K562 (cell line): ENCODE results near the gene ECHDC3. TPM values are rescaled to one million over a fixed set of nuclear protein-coding genes. Genes with fewer than 3 reads are reported as not detected.

Experiments
- ATAC-seq: fragments of 200-7000 bp; cut with Tn5 transposase; 3 replicates; pipeline ENCODE4 v1.9.1; 2020; ENCODE audit warnings: moderate library complexity
- BruUV-seq: library from RNA; stranded (reverse); fragments of 400-500 nt; replicated peaks from 2 replicates; lab custom pipeline; 2021; lab: Mats Ljungman, UMichigan
- CTCF ChIA-PET: fragments of 300-600 bp; formaldehyde crosslinking; extraction: SDS; loops from one replicate; lab custom pipeline; 2021; ENCODE audit warnings: low intra/inter-chr PET ratio; lab: Yijun Ruan, JAX
- POLR2A ChIA-PET: fragments of 300-600, 350-650 bp; sonication (Branson Sonifier 250); formaldehyde crosslinking; extraction: SDS; loops from one replicate; lab custom pipeline; 2021; ENCODE audit warnings: antibody characterized with exemption, inconsistent platforms; lab: Yijun Ruan, JAX
- DNase-seq, 4 experiments: peaks; one replicate each; pipeline versions ENCODE4 v3.0.0 to v3.0.0-alpha.2; 2011 to 2018; ENCODE audit warnings: low spot score in 3 of 4, mixed read lengths in 3 of 4; ENCODE audit errors: extremely low read depth in 1 of 4
- FAIRE-seq: peaks from 2 replicates; lab custom pipeline; 2011; peaks lifted over from hg19 to GRCh38; lab: Jason Lieb, UNC
- H2AFZ ChIP-seq: 2 replicates; pipeline ENCODE4 v1.6.0; 2011; ENCODE audit warnings: low read depth, low read length, control low read depth, inconsistent platforms
- H3K27ac ChIP-seq: fragments of 200-600 bp; 3 replicates; pipeline ENCODE4 v1.8.0; 2011; ENCODE audit warnings: low read depth, mild to moderate bottlenecking, control low read depth, inconsistent platforms, low read length, moderate library complexity, mixed read lengths; ENCODE audit errors: extremely low read depth
- H3K27me3 ChIP-seq, 2 experiments: fragments of 300-600 bp in 1 of 2; 2 replicates in 1 of 2; 3 replicates in 1 of 2; pipeline versions ENCODE4 v1.6.0 to v1.8.0; 2011; ENCODE audit warnings: inconsistent platforms in 2 of 2, low read length in 2 of 2, mild to moderate bottlenecking in 1 of 2, mixed read lengths in 1 of 2, moderate library complexity in 1 of 2; ENCODE audit not compliant: control insufficient read depth in 2 of 2, insufficient read depth in 2 of 2
- H3K36me3 ChIP-seq: fragments of 300-600 bp; 3 replicates; pipeline ENCODE4 v1.8.0; 2011; ENCODE audit warnings: mild to moderate bottlenecking, low read length, inconsistent platforms; ENCODE audit not compliant: control insufficient read depth, insufficient read depth
- H3K4me1 ChIP-seq, 2 experiments: fragments of 200-600 bp in 1 of 2; replicated peaks in 1 of 2; 2 replicates in 1 of 2; 3 replicates in 1 of 2; pipeline versions ENCODE4 v1.5.1 to v1.8.0; 2011; ENCODE audit warnings: inconsistent platforms in 2 of 2, low read length in 2 of 2, mild to moderate bottlenecking in 1 of 2, mixed read lengths in 1 of 2, moderate library complexity in 1 of 2; ENCODE audit not compliant: control insufficient read depth in 2 of 2, insufficient read depth in 2 of 2
- H3K4me2 ChIP-seq: 2 replicates; pipeline ENCODE4 v1.6.1; 2011; ENCODE audit warnings: low read length, control low read depth, inconsistent platforms, mixed read lengths; ENCODE audit not compliant: insufficient read depth
- H3K4me3 ChIP-seq: fragments of 200-600 bp; sonication (generic), shearing (Covaris generic); 2 replicates; pipeline ENCODE4 v1.5.1; 2016; ENCODE audit warnings: control low read depth, inconsistent platforms
- H3K79me2 ChIP-seq: fragments of 200-600 bp; 3 replicates; pipeline ENCODE4 v1.8.0; 2011; ENCODE audit warnings: low read length, inconsistent platforms; ENCODE audit not compliant: control insufficient read depth, insufficient read depth
- H3K9ac ChIP-seq, 2 experiments: 2 replicates each; pipeline versions ENCODE4 v1.6.0 to v1.6.1; 2011; ENCODE audit warnings: low read depth in 2 of 2, low read length in 2 of 2, control low read depth in 1 of 2, inconsistent platforms in 1 of 2, mild to moderate bottlenecking in 1 of 2, mixed read lengths in 1 of 2; ENCODE audit not compliant: insufficient read depth in 1 of 2
- H3K9me1 ChIP-seq: one replicate; pipeline ENCODE4 v1.6.0; 2011; ENCODE audit warnings: inconsistent platforms, mild to moderate bottlenecking, low read length, moderate library complexity; ENCODE audit not compliant: control insufficient read depth, insufficient read depth
- H3K9me3 ChIP-seq: replicated peaks from 2 replicates; pipeline ENCODE4 v1.5.1; 2011; ENCODE audit warnings: low read depth, low read length, inconsistent platforms; ENCODE audit not compliant: control insufficient read depth, insufficient read depth
- H4K20me1 ChIP-seq: replicated peaks from 2 replicates; pipeline ENCODE4 v1.6.1; 2011; ENCODE audit warnings: low read length, inconsistent platforms, mixed read lengths; ENCODE audit not compliant: control insufficient read depth, insufficient read depth
- ATF6 ChIP-seq: sonication (generic); formaldehyde crosslinking; IDR thresholded peaks from 2 replicates; pipeline ENCODE4 v1.4.0; 2020; ENCODE audit warnings: mild to moderate bottlenecking, missing genetic modification reagents
- HMBOX1 ChIP-seq: sonication (generic); IDR thresholded peaks from 2 replicates; pipeline ENCODE4 v1.6.1; 2016
- MEIS2 ChIP-seq: fragments of 450-650 bp; IDR thresholded peaks from 2 replicates; pipeline ENCODE4 v1.6.1; 2014; ENCODE audit warnings: mild to moderate bottlenecking; ENCODE audit not compliant: partially characterized antibody
- NFIX ChIP-seq: fragments of 250-450 bp; sonication (Bioruptor Pico); IDR thresholded peaks from 2 replicates; pipeline ENCODE4 v1.4.0; 2020; ENCODE audit warnings: low read depth, mild to moderate bottlenecking, moderate library complexity
- PKNOX1 ChIP-seq: fragments of 450-650 bp; IDR thresholded peaks from 2 replicates; pipeline ENCODE4 v1.6.1; 2016
- RHOXF2B ChIP-seq: fragments of 250-450 bp; sonication (Bioruptor Pico); conservative IDR thresholded peaks from 2 replicates; pipeline ENCODE4 v1.5.1; 2021
- SPI1 ChIP-seq: IDR thresholded peaks from 2 replicates; pipeline ENCODE4 v1.6.1; 2011; ENCODE audit warnings: low read depth, low read length, control low read depth, borderline replicate concordance
- SRF ChIP-seq, 2 experiments: fragments of 250-450, 450-650 bp in 1 of 2; sonication (Bioruptor Pico) in 1 of 2; sonication (generic) in 1 of 2; formaldehyde crosslinking; IDR thresholded peaks; 2 replicates each; pipeline versions ENCODE4 v1.5.0 to v1.5.1; 2020 to 2022; ENCODE audit warnings: mild to moderate bottlenecking in 1 of 2, missing genetic modification reagents in 1 of 2
- ZNF174 ChIP-seq: fragments of 250-450 bp; sonication (Bioruptor Pico); IDR thresholded peaks from 2 replicates; pipeline ENCODE4 v1.4.0; 2020; ENCODE audit warnings: mild to moderate bottlenecking
- ZNF23 ChIP-seq: fragments of 250-450 bp; sonication (Bioruptor Pico); IDR thresholded peaks from 2 replicates; pipeline ENCODE4 v1.4.0; 2020; ENCODE audit warnings: mild to moderate bottlenecking
- WGBS: fragments of 100-300 bp; shearing (Covaris generic); methylation state at CpG from one replicate; pipeline ENCODE4 v1.1.6; 2016; ENCODE audit warnings: low coverage, mixed read lengths; ENCODE audit not compliant: insufficient coverage; ENCODE audit errors: missing lambda C conversion rate; 5-methylcytosine and 5-hydroxymethylcytosine counted together
- in situ Hi-C: fragments of 300-500 bp; cut with MboI; formaldehyde crosslinking; loops from 4 replicates; pipeline ENCODE4 v1.15.0; 2018; ENCODE audit warnings: inconsistent platforms, mixed read lengths
- intact Hi-C: fragments of 100-400 bp; cut with micrococcal nuclease; formaldehyde crosslinking; loops from 2 replicates; pipeline ENCODE4 v1.14.2; 2022
- polyA plus RNA-seq, 8 experiments: library from polyadenylated mRNA; depleted of rRNA in 4 of 8; stranded (reverse) in 5 of 8; unstranded in 3 of 8; fragments of >200 nt; fragmentation: Nextera tagmentation in 2 of 8; fragmentation: Illumina TruSeq in 1 of 8; extraction: Ambion mirVana in 2 of 8; extraction: Trizol in 1 of 8; gene quantifications; 2 replicates each; pipeline versions ENCODE4 v1.2.1 to v1.2.3, GENCODE V29; 2011 to 2014; ENCODE audit warnings: inconsistent platforms in 1 of 8, missing spikeins in 1 of 8
- total RNA-seq, 7 experiments: library from RNA; depleted of rRNA in 6 of 7; stranded (reverse); fragments of >200 nt in 6 of 7; fragmentation: Illumina TruSeq in 2 of 7; extraction: Trizol in 2 of 7; gene quantifications; 2 replicates each; pipeline versions ENCODE4 v1.2.1 to v1.2.3, GENCODE V29; 2011 to 2021; ENCODE audit warnings: low replicate concordance in 1 of 7
- TF ChIP-seq, protein P1 (sequence below), 2 experiments: IDR thresholded peaks in 1 of 2; conservative IDR thresholded peaks in 1 of 2; 2 replicates each; pipeline ENCODE4 v1.6.1; 2016; ENCODE audit warnings: low read depth in 2 of 2, mild to moderate bottlenecking in 1 of 2, missing compliant biosample characterization in 1 of 2, missing genetic modification characterization in 1 of 2, moderate library complexity in 1 of 2

ECHDC3 gene
- total and polyA plus RNA-seq, 9 of the 15 experiments (the other 6 are each of a cell fraction or from before 2014, with no cell fraction given) = 0.53 to 21.9 (median 15.7) TPM

GRCh38 chr10:11698691-11699549 lies 43.3 kb upstream of the ECHDC3 start:
- H3K36me3 ChIP-seq = no peaks in the 10 kb centered on the region
- peaks cover 4 to 6% of the 10 kb centered on the region in 2 experiments; a peak in 2 of 5 replicates for H3K4me1 ChIP-seq
- H3K9me1 ChIP-seq = no peaks in the 10 kb centered on the region
- BruUV-seq = no TSS peak
- no peak overlapping the region for H3K4me3 ChIP-seq
- H2AFZ ChIP-seq = peak overlapping the region; percentile 32
- intact Hi-C loops = no loop called here
- no peaks in the 10 kb centered on the region for H3K27me3 ChIP-seq
- WGBS = 64% methylated on average over 5 of the region's 5 CpGs
- POLR2A ChIA-PET = interaction anchor here (0.9 to 1.3 kb wide), 2 partner anchors 10 to 13 kb away, joined by 3 to 4 read pairs; no protein-coding TSS in a partner anchor
- CTCF ChIA-PET = no interaction called here
- H3K9me3 ChIP-seq = no peaks in the 10 kb centered on the region
- H3K27ac ChIP-seq = no peak overlapping the region
- FAIRE-seq (no peak), DNase-seq (no peak)
- H3K9ac ChIP-seq = no peak overlapping the region
- in situ Hi-C loops = no loop called here
- no peaks in the 10 kb centered on the region for H4K20me1 ChIP-seq
- TF ChIP-seq HMBOX1 = 0 out of 2 replicates have a peak, but pooled peaks have one; percentile 36
- TF ChIP-seq, protein P1, sequence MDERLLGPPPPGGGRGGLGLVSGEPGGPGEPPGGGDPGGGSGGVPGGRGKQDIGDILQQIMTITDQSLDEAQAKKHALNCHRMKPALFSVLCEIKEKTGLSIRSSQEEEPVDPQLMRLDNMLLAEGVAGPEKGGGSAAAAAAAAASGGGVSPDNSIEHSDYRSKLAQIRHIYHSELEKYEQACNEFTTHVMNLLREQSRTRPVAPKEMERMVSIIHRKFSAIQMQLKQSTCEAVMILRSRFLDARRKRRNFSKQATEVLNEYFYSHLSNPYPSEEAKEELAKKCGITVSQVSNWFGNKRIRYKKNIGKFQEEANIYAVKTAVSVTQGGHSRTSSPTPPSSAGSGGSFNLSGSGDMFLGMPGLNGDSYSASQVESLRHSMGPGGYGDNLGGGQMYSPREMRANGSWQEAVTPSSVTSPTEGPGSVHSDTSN (CRISPR knock-in tag; IDR thresholded peaks at IDR 0.05; ENCODE audit: low read depth) = 0 out of 2 replicates have a peak, but pooled peaks have one; percentile 22
- TF ChIP-seq, protein P1 (tag; conservative IDR thresholded peaks at IDR 0.05; ENCODE audit: low read depth) = peak; percentile 73
- no peak for TF ChIP-seq ZNF23
- TF ChIP-seq SPI1 = peak; percentile 31; the same call in 1 of the 2 replicates
- TF ChIP-seq SRF (CRISPR knock-in tag; IDR thresholded peaks at IDR 0.05) = no peak
- peak; percentile 91 for TF ChIP-seq PKNOX1
- no peak for TF ChIP-seq NFIX (CRISPR knock-in tag)
- TF ChIP-seq ZNF174 (CRISPR knock-in tag) = no peak
- peak; percentile 83 for TF ChIP-seq MEIS2
- TF ChIP-seq RHOXF2B (CRISPR knock-in tag) = no peak
- TF ChIP-seq ATF6 (CRISPR knock-in tag) = no peak
- TF ChIP-seq, all 486 proteins: peak for 5
- no peak for ATAC-seq
- Histone ChIP-seq H3K4me2 (no peak overlapping the region), H3K79me2 (no peaks in the 10 kb centered on the region)
